HG03159 (cell line): ENCODE data around the gene NR3C2.

ENCODE experiments used
- ATAC-seq: cut with Tn5 transposase; IDR thresholded peaks from one replicate; pipeline ENCODE4 v1.9.1; 2021; ENCODE audit warnings: mild to moderate bottlenecking, moderate library complexity; ENCODE audit not compliant: unreplicated experiment

NR3C2 gene

DNA sequence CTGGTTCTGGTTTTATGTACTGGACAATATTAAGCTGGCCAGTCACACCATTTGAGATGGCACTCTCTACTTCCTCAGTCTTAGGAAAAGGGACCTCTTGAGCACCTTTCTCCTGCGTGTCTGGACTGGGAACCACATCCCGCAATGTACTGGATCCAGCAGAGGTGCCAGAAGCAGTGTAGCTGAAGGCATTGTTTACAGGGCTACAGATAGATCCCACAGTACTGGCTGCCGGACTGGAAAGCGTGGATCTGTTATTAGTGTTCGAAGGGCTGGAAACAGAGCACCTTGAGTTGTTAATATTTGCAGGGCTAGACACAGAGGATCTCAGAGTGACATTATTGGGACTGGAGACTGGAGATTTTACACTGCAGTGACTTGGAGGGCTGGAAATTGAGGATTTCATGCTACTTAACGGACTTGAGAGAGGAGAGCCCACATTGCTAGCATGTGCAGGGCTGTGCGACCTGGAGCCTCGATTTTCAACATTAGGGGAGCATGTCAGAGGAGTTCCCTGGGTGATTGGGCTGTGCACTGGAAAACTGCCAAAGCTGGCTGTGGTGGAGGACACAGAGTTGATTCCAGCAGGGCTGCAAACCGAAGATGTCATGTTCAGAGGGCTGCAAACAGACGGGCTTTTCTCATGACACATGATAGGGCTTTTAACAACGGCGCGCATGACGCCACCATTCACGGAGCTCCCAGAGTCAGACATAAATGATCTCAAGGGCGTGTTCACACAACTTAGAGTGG lies 6.4 kb downstream of the NR3C2 start:
- ATAC-seq = no peak

GRCh38 chr4:148434075-148434773 lies 8.0 kb downstream of the NR3C2 start:
- peak; percentile 56 for ATAC-seq

DNA sequence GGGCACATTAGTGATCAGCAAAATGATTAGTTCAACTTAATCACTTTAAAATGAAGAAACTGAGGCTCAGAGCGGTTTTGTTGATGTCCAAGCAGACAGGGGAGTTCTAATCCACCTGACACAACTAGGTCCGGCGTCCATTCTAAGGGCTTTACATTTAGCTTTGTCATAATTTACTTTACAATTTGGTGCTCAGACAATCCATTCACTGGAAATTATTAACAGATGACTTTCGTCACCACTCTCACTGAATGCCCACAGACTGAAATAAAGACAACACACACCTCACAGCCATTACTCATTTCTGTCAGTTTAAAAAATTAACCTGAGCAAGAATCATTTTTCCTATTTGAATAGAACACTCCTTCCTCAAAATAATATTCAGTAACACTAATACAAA lies 10.8 kb downstream of the NR3C2 start:
- peak; percentile 42 for ATAC-seq

GRCh38 chr4:148430854-148431253 lies 11.4 kb downstream of the NR3C2 start:
- no peak for ATAC-seq

DNA sequence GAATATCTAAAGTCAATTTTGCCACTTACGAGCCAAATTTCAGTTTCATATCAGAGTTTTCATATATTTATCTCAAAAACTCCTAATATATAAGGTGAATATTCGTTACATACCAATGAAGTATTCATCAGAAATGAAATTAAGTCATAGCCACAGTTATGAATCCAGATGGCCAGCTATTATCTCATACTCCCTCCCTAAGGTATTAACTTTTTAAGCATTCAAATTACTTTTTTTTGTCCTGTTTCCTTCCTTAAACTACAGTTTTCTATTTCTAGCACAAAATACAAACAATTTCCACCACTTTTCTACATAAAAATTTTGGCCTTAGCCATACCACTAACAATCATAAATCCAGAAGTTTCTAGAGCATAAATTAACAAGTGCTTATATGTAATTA lies 13.0 kb downstream of the NR3C2 start:
- ATAC-seq = no peak

GRCh38 chr4:148426643-148427042 lies 15.6 kb downstream of the NR3C2 start:
- ATAC-seq = no peak

DNA sequence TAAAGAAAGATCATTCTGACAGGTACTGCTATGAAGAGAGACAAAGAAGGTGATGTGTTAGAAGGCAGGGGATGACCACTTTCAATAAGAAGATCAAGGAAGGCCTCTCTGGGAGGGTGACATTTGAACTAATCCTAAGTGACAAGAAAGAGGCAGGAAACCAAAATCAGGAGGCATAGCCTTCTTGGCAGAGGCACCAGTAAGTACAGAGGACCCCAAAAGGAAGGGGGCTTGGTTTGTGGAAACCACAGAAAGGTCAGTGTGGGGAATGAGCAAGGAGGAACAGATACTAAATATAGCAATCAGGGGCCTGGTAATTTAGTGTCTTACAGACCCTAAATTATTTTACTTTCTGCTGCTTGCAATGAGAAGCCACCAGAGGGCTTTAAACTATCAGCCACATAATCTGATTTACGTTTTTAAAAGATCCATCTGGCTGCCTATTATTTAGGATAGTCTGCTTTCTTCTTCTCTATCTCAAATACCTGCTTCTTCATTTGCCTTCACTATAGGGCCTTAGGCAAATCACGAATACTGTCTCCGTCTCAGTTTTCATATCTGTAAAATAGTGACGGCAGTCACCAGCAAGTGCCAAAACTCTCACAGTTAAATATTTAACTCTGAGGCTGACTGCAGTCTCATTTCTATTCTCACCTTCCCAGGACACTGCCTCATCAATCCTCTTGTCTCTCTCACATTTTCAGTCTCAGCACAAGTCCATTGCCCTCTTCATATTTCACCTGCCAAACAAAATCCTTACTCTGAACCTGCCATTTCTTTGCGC lies 16.7 kb downstream of the NR3C2 start:
- ATAC-seq = peak; percentile 66

- no peak for ATAC-seq
Measured at GRCh38 chr4:148420397-148420796, 21.8 kb downstream of the NR3C2 start.

- no peak for ATAC-seq
Measured at GRCh38 chr4:148415500-148415899, 26.7 kb downstream of the NR3C2 start.

DNA sequence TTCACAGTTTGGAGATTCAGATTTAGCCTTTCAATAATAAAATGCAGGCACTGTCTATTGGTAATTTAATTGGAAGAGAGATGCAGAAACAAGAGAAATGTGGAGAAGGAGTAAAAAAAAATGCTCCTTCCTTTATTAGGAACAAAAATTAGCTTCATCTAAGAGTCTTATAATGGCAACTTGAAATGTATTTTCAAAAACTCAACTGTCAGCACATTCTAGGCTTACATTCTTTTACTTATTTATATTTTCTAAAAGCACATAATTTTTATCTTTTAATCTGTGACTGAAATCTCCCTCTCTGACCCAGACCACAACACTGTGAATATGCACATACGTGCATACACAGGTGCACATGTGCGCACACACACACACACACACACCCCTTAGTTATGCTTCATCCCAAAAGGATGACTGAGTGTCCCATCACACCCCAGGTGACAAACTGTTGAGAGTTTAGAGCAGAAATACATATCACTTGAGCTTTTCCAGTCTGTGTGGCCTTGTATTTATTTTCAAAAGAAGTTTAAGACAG lies 29.7 kb downstream of the NR3C2 start:
- no peak for ATAC-seq

DNA sequence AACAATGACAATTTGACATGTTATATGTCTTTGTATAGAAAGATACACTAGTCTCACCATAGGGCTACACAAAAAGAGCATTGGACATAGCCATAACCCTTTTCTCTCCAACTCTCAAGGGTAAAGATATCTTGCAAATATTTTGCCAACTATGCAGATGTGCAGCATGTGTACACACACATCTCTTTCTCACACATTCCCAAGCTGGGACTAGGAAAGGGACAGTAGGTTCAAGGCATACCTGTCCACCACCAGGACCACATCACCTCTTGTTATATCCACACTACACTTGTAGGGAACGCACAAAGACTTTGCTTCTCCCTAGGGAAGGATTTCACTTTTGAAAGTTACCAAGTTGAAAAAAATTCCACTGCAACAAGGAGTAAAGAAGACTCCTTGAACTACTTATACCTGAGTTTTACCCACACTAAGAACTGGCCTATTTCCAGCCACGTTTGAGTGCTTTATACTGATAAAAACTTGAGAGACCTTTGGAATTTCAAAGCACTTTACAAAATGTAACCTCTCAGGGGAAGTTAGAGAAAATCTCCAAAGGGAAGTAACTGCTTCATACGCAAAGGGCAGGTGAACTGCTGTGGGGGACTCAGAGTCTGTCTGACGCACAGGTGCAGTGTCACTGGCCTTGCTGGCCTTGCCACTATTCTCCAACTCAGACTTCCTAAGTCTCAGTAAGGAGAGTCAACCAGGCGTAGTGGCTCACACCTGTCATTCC lies 36.9 kb downstream of the NR3C2 start:
- ATAC-seq = no peak

GRCh38 chr4:148398988-148399387 lies 43.2 kb downstream of the NR3C2 start:
- no peak for ATAC-seq

- no peak for ATAC-seq
Measured at GRCh38 chr4:148397771-148398170, 44.4 kb downstream of the NR3C2 start.

DNA sequence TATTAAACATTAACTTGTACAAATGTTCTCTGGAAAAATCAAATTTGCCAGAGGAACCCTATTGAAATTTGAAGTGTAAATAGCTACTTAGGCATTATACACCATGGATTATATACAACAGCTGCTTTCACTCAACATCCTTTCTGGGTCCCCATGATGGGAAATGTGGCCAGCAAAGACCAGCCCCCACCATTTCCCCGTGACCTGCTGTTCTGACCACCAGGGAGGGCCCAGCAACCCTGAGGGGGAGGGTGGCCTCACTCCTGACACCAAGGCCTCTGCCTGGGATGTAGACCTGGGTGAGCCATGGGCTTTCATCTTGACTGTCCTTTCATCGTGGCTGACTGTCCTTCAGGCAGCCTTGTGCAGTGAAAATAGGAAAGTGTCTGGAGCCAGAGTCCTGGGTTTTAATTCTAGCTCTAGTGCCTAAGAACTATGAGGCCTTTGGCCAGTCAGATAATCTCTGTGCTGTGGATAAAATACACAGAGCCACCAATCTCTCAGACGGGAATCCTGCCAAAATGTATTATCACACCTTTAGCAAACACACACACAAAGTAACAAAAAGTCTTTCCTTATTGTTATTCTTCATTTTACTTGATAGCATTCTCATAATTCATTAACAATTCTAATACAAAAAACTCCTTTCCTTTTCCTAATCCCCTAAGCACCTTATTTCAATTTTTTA lies 45.1 kb downstream of the NR3C2 start:
- ATAC-seq = no peak

GRCh38 chr4:148395771-148396170 lies 46.4 kb downstream of the NR3C2 start:
- ATAC-seq = no peak

DNA sequence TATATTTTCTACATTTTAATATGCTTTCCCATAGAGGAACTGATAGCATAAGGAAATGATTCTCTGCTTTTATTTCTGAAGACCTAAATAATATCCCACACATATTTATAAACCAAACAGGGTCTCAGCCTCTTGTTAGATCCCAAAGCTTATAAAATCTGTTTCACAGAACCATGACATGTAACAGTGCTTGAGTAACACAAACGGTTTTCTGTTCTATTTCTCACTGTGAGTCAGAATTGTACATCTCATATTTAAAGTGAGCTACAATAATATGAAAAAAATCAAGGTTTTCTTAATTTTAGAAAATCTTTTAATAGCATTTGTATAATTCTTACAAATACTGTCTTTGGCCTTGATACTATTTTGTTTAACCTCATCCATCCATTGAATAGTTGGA lies 51.2 kb downstream of the NR3C2 start:
- ATAC-seq = no peak

GRCh38 chr4:148390311-148390710 lies 51.9 kb downstream of the NR3C2 start:
- no peak for ATAC-seq

DNA sequence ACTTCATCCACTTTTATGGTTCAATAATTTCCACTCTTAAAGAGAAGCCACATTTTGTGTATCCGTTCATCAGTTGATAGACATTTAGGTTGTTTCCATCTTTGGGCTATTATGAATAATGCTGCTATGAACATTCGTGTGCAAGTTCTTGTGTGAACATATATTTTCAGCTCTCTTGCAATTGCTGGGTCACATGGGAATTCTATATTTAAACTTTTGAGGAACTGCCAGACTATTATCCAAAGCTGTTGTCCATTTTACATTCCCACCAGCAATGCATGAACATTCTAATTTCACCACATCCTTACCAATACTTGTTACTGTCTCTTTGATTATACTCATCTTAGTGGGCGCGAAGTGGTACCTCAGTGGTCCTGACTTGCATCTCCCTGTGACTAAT lies 61.9 kb downstream of the NR3C2 start:
- ATAC-seq = no peak

DNA sequence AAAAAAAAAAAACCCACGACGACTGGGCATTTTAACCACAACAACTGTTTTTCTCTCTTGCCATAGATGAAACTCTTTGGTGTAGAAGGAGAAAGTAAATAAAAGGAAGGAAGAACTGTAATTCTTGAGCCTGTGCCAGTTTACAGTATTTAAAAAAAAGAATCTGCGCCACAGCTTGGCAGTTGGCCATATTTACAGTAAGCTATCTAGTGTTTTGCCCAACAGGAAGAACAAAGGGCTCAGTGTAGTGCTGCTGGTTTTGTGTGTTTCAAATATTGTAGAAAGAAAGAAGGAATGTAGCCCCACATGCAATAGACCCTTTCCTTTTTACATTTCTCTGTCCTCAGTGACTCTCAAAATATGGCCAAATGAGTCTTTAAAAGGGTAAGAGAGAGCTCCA lies 66.1 kb downstream of the NR3C2 start:
- no peak for ATAC-seq

DNA sequence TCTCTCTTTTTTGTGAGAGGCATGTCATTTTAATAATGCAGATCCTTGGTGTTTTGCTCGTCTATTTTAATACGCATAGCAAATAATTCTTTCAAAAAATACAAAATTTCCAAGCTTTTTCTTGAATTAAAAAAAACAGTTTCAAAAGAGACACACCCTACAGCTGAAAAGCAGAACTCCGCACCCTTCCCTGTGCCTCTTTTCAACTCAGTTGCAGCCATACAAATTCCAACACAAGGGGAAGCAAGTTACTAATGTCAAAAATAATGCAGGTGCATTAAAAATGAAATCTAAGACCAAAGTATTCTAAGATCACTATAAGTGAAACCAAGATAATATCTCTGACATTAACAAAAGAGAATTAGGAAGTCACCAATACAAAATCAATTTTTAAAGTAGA lies 66.6 kb downstream of the NR3C2 start:
- no peak for ATAC-seq
